ENCODE data around the gene ENTPD8.
A peak's percentile ranks its signal among the peaks of the same experiment; 100 is the strongest.
"Not testable (repeated sequence)": the region's sequence is repeated elsewhere in the genome, so short reads cannot be mapped to it uniquely, and the experiment has no call there.

ENTPD8 gene

GRCh38 chr9:137410236-137410890 is 30.8 kb downstream of the ENTPD8 start:
- H3K4me1 Mint-ChIP-seq (ENCODE audit: low read depth); H3K27me3 Mint-ChIP-seq; H3K36me3 Mint-ChIP-seq; H3K9me3 Mint-ChIP-seq (ENCODE audit: low read depth); H3K27ac Mint-ChIP-seq: not testable (repeated sequence)
- peak overlapping the region; percentile 42 for H3K4me3 Mint-ChIP-seq

- peaks cover 3% of the 10 kb centered on the region for H3K4me1 Mint-ChIP-seq (ENCODE audit: low read depth)
- H3K27me3 Mint-ChIP-seq, result no peaks in the 10 kb centered on the region
- H3K27ac Mint-ChIP-seq, result no peak overlapping the region
- H3K36me3 Mint-ChIP-seq, result no peaks in the 10 kb centered on the region
- H3K9me3 Mint-ChIP-seq (ENCODE audit: low read depth), result no peaks in the 10 kb centered on the region
- no peak overlapping the region for H3K4me3 Mint-ChIP-seq
Measured at GRCh38 chr9:137409515-137409914, 31.6 kb downstream of the ENTPD8 start.

GRCh38 chr9:137408651-137409405 is 32.3 kb downstream of the ENTPD8 start:
- H3K4me3 Mint-ChIP-seq, result no peak overlapping the region
- no peaks in the 10 kb centered on the region for H3K27me3 Mint-ChIP-seq
- H3K36me3 Mint-ChIP-seq, result no peaks in the 10 kb centered on the region
- no peak overlapping the region for H3K27ac Mint-ChIP-seq
- H3K9me3 Mint-ChIP-seq (ENCODE audit: low read depth), result no peaks in the 10 kb centered on the region
- peaks cover 3% of the 10 kb centered on the region for H3K4me1 Mint-ChIP-seq (ENCODE audit: low read depth)

GRCh38 chr9:137407590-137408300 is 33.4 kb downstream of the ENTPD8 start:
- Mint-ChIP-seq H3K9me3 (ENCODE audit: low read depth) (no peaks in the 10 kb centered on the region), H3K36me3 (no peaks in the 10 kb centered on the region), H3K4me3 (no peak overlapping the region), H3K27ac (no peak overlapping the region), H3K27me3 (no peaks in the 10 kb centered on the region), H3K4me1 (ENCODE audit: low read depth) (peaks cover 3% of the 10 kb centered on the region)

GRCh38 chr9:137406876-137407589 is 34.1 kb downstream of the ENTPD8 start:
- Mint-ChIP-seq H3K9me3 (ENCODE audit: low read depth) (no peaks in the 10 kb centered on the region), H3K27me3 (no peaks in the 10 kb centered on the region), H3K27ac (no peak overlapping the region), H3K36me3 (peaks cover 6% of the 10 kb centered on the region), H3K4me3 (no peak overlapping the region), H3K4me1 (ENCODE audit: low read depth) (peaks cover 3% of the 10 kb centered on the region)

GRCh38 chr9:137406085-137406760 is 34.9 kb downstream of the ENTPD8 start:
- Mint-ChIP-seq H3K4me3 (no peak overlapping the region), H3K27me3 (no peaks in the 10 kb centered on the region), H3K4me1 (ENCODE audit: low read depth) (peaks cover 3% of the 10 kb centered on the region), H3K9me3 (ENCODE audit: low read depth) (no peaks in the 10 kb centered on the region), H3K27ac (no peak overlapping the region), H3K36me3 (peaks cover 6% of the 10 kb centered on the region)

- no peak overlapping the region for H3K4me3 Mint-ChIP-seq
- H3K27me3 Mint-ChIP-seq, result no peaks in the 10 kb centered on the region
- H3K36me3 Mint-ChIP-seq, result peaks cover 6% of the 10 kb centered on the region
- no peaks in the 10 kb centered on the region for H3K9me3 Mint-ChIP-seq (ENCODE audit: low read depth)
- H3K4me1 Mint-ChIP-seq (ENCODE audit: low read depth), result peaks cover 3% of the 10 kb centered on the region
- H3K27ac Mint-ChIP-seq, result no peak overlapping the region
Measured at GRCh38 chr9:137405677-137406081, 35.5 kb downstream of the ENTPD8 start.

GRCh38 chr9:137404961-137405567 is 36.1 kb downstream of the ENTPD8 start:
- H3K9me3 Mint-ChIP-seq (ENCODE audit: low read depth), result no peaks in the 10 kb centered on the region
- H3K27me3 Mint-ChIP-seq, result no peaks in the 10 kb centered on the region
- peaks cover 8% of the 10 kb centered on the region for H3K36me3 Mint-ChIP-seq
- peaks cover 2% of the 10 kb centered on the region for H3K4me1 Mint-ChIP-seq (ENCODE audit: low read depth)
- no peak overlapping the region for H3K27ac Mint-ChIP-seq
- H3K4me3 Mint-ChIP-seq, result no peak overlapping the region

GRCh38 chr9:137403269-137403668 is 37.9 kb downstream of the ENTPD8 start:
- Mint-ChIP-seq H3K27me3 (no peaks in the 10 kb centered on the region), H3K36me3 (peaks cover 11% of the 10 kb centered on the region), H3K27ac (no peak overlapping the region), H3K9me3 (ENCODE audit: low read depth) (no peaks in the 10 kb centered on the region), H3K4me1 (ENCODE audit: low read depth) (peaks cover 5% of the 10 kb centered on the region), H3K4me3 (no peak overlapping the region)

GRCh38 chr9:137402746-137403145 is 38.4 kb downstream of the ENTPD8 start:
- Mint-ChIP-seq H3K36me3 (peaks cover 13% of the 10 kb centered on the region), H3K4me3 (no peak overlapping the region), H3K27ac (no peak overlapping the region), H3K27me3 (no peaks in the 10 kb centered on the region), H3K9me3 (ENCODE audit: low read depth) (no peaks in the 10 kb centered on the region), H3K4me1 (ENCODE audit: low read depth) (peaks cover 7% of the 10 kb centered on the region)

- Mint-ChIP-seq H3K4me1 (ENCODE audit: low read depth) (peaks cover 11% of the 10 kb centered on the region), H3K4me3 (no peak overlapping the region), H3K9me3 (ENCODE audit: low read depth) (no peaks in the 10 kb centered on the region), H3K27ac (no peak overlapping the region), H3K36me3 (peaks cover 13% of the 10 kb centered on the region), H3K27me3 (no peaks in the 10 kb centered on the region)
Measured at GRCh38 chr9:137398561-137399468, 42.3 kb downstream of the ENTPD8 start.

GRCh38 chr9:137397675-137398423 is 43.3 kb downstream of the ENTPD8 start:
- Mint-ChIP-seq H3K4me1 (ENCODE audit: low read depth) (peaks cover 11% of the 10 kb centered on the region), H3K27ac (peak overlapping the region; percentile 9), H3K9me3 (ENCODE audit: low read depth) (no peaks in the 10 kb centered on the region), H3K36me3 (peaks cover 13% of the 10 kb centered on the region), H3K4me3 (no peak overlapping the region), H3K27me3 (no peaks in the 10 kb centered on the region)

All from activated naive CD8-positive, alpha-beta T cell (primary cell).